ENCODE data around the gene TTLL6. TPM values are rescaled to one million over a fixed set of nuclear protein-coding genes. Genes with fewer than 3 reads are reported as not detected.

Gene TTLL6
- total RNA-seq, 1 experiment from 2014 or later, result 0.60 TPM

DNA sequence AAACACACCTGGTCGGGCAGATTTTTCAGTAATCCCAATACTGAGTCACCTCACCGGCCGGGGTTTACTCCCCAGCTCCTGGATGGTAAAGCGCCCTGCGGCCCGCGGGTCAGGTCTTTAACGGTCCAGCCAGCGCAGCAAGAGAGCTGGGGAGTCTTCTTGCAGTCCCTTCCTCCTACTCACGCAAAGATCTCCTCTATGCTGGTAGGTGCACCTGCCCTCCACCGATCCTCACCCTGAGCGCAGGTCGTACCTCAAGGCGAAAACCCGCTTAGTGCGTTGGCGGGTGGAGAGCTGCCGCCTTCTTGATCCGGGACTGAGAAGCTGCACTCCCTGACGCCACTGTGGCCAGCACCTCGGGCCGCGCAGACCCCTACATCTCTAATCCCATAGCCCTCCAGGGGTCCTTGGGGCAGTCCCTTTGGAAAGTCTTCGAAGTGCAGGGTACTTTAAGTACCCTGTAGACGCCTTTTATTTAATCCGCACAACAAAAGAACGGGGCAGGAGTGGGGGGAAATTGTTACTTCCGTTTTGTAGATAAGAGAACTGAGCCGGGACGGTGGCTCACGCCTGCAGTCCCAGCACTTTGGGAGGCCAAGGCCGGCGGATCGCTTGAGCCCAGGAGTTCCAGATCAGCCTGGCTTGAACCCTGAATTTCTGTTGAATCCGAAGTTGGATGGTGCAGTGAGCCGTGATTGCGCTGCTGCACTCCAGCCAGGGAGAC, 78.1 kb downstream of the TTLL6 start:
- no peak for DNase-seq (ENCODE audit: low read depth)

DNA sequence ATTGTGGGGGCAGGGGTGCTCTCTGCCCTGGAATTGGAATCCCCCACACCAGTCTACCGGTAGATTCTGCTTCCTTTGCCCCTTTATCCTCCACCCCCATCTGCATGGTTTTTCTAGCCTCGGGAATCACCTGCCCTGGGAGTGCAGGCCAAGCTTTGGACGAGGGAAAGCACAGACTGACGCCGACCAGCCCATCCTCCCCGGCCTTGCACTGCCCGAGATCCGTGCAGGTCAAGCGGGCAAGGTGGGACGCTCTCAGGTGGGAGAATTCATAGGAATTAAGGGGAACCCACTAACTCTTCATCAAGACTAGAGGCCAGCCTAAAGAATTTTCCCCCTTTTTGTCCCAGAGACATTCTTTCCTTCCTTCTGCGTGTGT, 78.6 kb downstream of the TTLL6 start:
- DNase-seq (ENCODE audit: low read depth), result no peak

GRCh38 chr17:48737330-48738043, 79.5 kb downstream of the TTLL6 start:
- DNase-seq (ENCODE audit: low read depth), result no peak

DNA sequence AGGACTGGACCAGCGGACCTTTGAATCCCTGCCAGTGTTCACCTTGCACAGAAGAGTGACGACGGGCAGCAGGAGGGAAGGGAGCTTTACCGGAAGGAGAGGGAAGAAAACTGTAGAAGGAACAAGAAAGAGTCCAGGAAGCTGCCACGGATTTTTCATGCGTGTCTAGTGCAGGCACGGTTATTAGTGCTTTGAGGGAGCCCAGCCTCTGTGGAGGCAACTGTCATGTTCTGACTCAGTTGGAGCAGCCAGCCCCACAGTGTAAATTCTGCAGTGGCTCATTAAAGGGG, 82.0 kb downstream of the TTLL6 start:
- no peak for DNase-seq (ENCODE audit: low read depth)

- DNase-seq (ENCODE audit: low read depth), result no peak
Measured at GRCh38 chr17:48734333-48735061, 82.5 kb downstream of the TTLL6 start.

- DNase-seq (ENCODE audit: low read depth), result no peak
Measured at GRCh38 chr17:48733632-48734328, 83.2 kb downstream of the TTLL6 start.

DNA sequence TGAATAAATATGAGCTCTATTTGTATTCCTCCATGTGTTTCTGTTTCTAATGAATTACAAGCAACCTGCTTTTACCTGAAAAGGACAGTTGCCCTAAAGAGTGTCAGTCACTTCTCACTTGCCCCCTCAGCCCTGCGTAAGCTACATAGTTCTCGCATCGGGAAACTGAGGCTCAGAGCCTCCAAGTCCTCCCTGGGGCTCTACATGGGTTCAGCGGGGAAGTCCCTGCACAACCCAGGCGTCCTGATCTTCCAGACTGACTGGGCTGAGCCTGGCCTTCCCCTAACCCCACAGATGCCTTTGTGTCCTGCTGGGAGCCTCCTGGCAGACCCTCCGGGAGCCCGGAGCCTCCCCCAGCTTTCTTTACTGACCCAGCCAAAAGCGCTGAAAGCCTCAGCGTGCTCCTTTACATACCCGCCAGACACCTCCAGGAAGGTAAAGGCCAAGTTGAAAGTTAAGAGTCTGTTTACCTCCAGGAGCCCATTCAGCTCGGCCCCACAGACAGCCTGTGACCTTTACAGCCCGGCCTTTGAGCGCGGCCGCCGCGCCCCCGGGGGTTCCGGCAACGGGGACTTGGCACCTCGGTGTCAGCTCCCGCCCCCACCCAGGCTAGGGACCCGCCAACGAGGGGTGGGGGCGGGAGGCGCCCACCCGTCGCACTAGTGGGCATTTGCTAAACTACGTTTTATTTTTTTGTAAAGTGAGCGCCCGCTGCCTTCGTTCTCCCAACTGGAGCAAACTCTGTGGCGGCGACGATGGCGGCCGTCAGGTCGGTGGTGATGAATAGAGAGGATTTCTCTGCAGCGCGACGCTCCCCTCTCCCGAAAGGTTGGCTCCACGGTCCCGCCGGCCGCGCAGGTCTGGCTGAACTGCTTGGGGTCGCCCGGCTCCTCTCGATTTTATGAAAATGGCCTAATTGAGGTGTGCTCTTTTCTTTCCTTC, 84.1 kb downstream of the TTLL6 start:
- no peak for DNase-seq (ENCODE audit: low read depth)

- DNase-seq (ENCODE audit: low read depth), result no peak
Measured at GRCh38 chr17:48731355-48731754, 85.7 kb downstream of the TTLL6 start.

- no peak for DNase-seq (ENCODE audit: low read depth)
Measured at GRCh38 chr17:48730240-48730550, 86.8 kb downstream of the TTLL6 start.

GRCh38 chr17:48729335-48730239, 87.4 kb downstream of the TTLL6 start:
- DNase-seq (ENCODE audit: low read depth), result peak; percentile 39

DNA sequence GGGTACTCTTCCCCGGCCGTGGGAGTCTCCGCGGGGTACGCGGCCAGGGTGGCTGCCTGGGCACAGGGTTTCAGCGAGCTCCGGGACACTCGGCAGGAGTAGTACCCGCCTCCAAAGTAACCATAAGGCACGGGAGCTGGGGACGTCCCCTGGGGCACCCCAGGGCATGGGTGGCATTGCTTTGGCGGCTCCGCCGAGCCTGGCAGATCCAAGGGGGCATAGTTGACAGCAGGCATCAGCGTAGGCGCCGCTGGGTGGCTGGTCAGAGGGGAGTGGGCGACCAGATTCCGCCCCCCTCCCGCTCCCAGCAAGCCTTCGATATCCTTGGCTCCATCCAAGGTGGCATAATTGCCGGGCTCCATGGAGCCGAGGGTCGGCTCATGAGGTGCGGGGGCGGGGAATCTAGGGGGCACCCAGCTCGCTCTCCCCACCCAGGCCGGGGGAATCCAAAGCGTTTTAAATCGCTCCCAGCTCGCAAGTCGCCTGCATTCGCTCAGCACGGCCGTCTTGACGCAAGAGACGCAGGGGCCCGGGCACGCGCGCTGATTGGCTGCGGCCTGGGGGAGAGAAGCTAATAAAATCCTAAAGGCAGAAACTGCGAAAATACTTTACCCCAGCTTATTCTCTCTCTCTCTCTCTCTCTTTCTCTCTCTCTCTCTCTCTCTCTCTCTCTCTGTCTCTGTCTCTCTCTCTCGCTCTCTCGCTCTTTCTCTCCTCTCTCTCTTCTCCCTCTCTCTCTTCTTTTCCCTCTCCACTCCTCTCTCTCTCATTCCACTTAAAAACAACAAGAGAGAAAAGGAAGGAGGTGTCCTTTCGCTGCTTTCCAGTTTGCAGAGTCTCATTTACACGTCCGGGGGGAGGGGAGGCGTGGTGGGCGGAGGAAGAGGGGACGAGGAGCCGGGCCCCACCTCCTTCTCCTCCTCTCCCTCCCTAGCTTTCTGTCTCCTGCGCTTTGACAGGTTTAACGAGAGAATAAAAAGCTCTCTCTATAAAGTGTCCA, 88.5 kb downstream of the TTLL6 start, which contains the start of gene HOXB13:
TSS of gene HOXB13 (minus strand) at position 519 of the 1,000 bp plus-strand sequence. CDS start at position 362, 157 bp downstream.
- DNase-seq (ENCODE audit: low read depth), result peak; percentile 83

DNA sequence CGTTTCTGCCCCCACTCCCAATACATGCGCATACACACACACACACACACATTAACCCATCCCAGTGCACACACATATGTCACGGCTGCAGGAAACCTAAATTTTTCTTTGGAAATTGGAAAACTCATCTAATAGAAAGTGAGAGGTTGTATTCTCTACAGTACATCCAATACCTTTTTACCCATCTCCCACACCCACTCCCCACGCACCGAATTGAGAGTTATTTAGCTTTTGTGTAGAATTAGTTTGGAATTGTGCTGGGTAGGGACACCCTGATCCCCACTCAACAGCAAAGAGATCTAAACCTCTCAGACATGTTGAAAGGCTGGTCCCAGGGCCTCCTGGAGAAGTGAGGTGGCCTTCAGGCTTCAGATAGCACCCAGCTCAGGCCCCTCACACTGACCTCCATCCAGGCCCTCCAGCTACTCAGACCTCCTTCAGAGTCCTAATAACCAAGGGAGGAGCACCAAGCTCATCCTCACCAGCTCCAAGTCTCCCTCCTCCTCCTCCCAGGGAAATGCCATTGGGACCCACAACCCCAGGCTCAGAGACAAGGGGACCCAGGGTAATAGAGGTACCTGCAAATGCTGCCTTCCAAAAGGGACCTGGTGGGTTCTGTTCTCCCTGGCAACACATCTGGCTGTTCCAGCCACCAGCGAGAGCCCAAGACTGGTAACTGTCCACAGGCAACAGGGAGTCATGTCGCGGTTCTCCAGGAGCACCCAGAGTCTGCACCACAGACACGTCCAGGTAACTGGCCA, 89.4 kb downstream of the TTLL6 start:
- no peak for DNase-seq (ENCODE audit: low read depth)

- no peak for DNase-seq (ENCODE audit: low read depth)
Measured at GRCh38 chr17:48726916-48727286, 90.1 kb downstream of the TTLL6 start.

GRCh38 chr17:48726114-48726915, 90.7 kb downstream of the TTLL6 start:
- DNase-seq (ENCODE audit: low read depth), result no peak

DNA sequence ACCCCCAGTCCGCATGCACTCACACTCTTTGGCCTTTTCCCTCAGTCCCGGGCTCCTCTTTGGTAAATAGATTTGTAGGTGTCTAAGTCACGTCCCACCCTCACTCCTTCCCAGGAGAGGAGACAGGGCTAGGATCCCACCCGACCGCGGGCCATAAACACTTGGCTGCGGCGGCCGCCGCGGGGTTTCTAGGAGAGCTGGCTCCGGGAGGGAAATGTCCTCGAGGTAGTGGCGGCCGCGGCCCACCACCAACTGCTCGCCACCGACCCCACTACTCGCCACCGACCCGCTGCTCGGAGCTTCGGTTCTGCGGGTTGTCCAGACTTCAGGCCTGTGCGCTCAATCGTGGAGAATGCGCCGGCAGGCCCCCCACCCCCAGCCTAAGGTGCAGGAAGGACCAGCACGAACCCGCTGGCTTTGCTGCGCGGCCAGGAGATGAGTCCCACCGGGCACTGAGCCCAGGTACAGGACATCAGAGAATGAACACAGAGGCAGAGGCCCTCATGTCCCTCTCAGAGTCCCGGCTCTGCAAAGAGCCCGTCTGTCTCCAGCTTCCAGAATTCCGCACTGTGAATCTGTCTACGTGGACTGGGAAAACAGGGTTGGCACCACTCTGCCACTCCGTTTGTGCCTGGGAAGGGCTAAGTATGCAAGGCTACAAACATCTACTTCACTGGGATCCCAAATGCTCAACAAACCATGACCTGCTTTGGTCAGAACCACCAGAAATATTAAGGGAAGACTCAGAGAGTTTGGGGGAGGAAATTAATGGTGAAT, 91.6 kb downstream of the TTLL6 start:
- no peak for DNase-seq (ENCODE audit: low read depth)

GRCh38 chr17:48725004-48725287, 92.1 kb downstream of the TTLL6 start:
- DNase-seq (ENCODE audit: low read depth), result no peak
